Endometrial microvascular endothelial cells (primary cell): ENCODE results near the gene PTPRO. TPM values are rescaled to one million over a fixed set of nuclear protein-coding genes. Genes with fewer than 3 reads are reported as not detected.

Experiments used
- in situ Hi-C: cut with HindIII; loops from 2 replicates; pipeline ENCODE4 v1.10.0; 2017; ENCODE audit warnings: low sequenced_read_pairs, low pct_unique_long_range_greater_than_20kb; ENCODE audit errors: inconsistent ontology term
- total RNA-seq: library from RNA; depleted of rRNA; stranded (reverse); fragments of >200 nt; gene quantifications from one replicate; pipeline ENCODE4 v1.2.3, GENCODE V29; 2015; ENCODE audit errors: inconsistent ontology term

The PTPRO gene
- total RNA-seq, 1 donor from 2014 or later = 0.37 TPM

DNA sequence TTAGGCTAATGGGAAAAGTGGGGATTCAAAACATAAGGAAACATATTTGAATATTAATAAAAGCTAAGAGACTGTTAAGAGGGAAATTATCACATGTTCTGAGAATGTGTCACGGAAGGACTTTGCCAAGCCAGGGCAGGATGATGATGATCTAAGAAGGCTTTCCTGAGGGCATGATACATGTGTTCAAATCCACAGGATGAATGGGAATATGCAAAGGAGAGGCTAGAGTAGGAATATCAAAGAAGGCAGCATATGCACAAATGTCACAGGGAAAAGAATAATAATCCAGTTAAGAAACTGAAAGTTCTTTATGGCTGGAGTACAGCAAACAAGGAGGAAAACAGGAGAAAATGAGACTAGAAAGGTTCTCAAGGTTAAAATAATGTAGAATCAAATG lies 107.0 kb downstream of the PTPRO start:
- in situ Hi-C loops = no loop called here

DNA sequence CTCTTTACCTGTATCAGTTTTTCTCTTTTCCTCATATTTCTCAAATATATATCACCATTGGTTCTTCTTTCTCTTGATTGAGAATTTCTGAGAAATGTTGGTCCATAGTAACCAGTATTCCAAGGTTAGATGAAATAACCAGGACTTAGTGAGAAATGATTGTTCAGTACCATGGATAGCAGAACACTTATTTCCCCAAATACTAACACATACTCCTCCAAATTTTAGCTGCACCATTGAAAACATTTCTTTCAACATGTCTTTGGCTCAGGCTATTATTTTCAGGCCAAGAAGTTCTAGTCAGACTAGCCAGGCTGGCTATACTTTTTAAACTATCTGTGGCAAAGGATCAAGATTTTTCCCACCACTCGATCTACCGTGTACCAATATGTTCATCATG lies 113.3 kb downstream of the PTPRO start:
- in situ Hi-C loops = no loop called here

DNA sequence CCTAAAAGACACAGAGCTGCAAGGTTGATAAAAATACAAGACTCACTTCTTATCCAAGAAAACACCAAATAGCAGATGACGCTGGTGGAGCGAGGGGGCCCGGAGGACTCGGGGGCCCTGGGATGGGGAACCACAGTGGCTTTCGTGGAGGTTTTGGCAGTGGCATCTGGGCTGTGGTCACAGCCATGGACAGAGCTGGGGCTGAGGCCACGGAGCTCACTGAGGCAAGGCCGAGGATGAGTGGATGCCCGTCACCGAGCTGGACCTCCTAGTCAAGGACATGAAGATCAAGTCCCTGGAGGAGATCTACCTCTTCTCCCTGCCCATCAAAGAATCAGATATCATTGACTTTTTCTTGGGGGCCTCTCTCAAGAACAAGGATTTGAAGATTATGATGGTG lies 117.2 kb downstream of the PTPRO start:
- in situ Hi-C loops = no loop called here

DNA sequence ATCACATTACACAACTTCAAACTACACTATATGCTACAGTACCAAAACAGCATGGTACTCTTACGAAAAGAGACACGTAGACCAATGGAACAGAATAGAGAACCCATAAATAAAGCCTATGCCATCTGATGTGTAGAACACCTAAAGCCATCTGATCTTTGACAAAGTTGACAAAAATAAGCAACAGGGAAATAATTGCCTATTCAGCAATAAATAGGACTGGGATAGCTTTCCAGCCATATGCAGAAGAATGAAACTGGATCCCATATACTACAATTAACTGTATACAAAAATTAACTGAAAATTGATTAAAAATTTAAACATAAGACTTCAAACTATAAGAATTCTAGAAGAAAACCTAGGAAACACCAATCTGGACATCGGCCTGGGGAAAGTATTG lies 120.7 kb downstream of the PTPRO start:
- in situ Hi-C loops = no loop called here

DNA sequence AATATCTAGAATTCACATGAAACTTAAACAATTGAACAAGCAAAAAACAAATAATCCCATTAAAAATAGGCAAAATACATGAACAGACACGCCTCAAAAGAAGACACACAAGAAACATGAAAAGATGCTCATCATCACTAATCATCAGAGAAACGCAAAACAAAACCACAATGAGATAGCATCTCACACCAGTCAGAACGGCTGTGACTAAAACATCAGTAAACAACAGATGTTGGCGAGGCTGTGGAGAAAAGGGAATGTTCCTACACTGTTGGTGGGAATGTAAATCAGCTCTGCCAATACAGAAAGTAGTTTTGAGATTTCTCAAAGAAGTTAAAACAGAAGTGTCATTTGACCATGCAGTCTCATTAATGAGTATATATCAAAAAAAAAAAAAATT lies 121.3 kb downstream of the PTPRO start:
- in situ Hi-C loops = no loop called here

DNA sequence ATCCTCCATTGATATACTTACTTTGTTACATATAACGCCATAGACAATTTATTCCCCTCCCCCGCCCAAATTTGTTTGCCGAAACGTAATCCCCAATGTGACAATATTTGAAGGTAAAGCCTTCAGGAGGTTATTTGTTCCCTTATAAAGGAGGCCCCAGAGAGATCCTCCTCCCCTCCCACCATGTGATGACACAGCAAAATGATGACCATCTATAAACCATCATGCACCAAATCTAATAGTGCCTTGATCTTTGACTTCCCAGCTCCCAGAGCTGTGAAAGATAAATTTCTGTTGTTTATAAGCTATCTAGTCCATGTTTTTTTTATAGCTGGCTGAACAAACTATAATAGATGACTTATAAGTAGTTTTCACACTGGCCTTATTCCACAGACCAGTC lies 122.2 kb downstream of the PTPRO start:
- in situ Hi-C loops = no loop called here

DNA sequence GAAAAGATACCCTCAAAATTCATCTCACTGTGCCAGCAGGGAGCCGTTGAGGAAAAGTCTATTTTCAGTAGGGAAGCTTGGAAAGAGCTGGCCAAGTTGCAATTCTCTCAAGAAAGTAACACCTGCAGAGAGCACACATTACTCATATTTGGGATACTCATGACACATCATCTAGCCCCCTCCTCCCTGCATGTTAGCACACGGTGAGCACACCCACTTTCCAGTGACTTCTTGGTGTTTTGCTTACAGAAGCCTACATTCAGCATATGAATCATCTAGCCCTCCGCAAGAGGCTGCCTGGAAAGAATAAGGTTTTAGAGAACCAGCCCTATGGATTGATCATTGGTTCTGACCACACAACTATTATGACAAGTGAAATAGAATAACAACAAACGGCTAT lies 124.5 kb downstream of the PTPRO start:
- in situ Hi-C loops = no loop called here

DNA sequence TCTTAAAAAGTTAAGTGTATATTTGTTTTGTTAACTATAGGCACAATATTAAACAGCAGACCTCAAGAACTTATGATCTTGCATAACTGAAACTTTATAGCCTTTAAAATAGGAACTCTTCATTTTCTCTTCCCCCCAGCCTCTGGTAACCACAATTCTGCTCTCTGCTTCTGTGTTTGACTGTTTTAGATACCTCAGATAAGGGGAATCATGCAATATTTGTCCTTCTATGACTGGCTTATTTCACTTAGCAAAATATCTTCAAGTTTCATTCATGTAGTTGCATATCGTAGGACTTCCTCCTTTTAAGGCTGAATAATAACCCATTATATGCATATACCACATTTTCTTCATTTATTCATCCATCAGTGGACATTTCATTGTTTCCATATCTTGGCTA lies 131.3 kb downstream of the PTPRO start:
- in situ Hi-C loops = no loop called here

DNA sequence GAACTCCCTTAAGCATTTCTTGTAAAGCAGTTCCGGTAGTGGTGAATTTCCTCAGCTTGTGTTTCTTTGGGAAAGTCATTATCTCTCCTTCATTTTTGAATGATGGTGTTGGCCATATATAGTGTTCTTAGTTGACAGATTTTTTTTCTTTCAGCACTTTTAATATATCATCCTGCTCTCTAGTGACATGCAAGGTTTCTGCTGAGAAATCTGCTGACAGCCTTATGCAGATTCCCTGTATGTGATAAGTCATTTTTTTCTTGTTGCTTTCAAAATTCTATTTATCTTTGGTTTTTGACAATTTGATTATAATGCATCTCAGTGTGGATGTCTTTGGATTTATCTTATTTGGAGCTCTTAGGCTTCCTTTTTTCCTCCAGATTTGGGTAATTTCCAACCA lies 135.7 kb downstream of the PTPRO start:
- in situ Hi-C loops = no loop called here

DNA sequence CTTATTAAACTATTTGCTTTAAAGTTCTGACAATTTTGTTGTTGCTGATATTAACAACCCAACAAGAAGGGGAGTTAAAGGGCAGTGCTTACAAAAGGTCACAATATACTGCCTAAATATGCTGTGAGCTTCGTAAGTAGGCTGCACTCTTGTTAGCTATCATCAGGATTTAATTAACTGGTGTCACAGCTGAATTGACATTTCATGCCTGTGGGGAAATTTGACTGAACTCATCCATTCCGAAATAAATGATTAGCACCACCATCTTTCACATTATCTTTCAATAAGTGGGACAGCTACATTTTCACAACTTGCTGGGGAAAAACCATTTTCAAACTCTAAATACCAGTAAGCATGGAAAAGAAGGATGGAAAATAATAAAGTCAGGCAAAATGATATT lies 146.6 kb downstream of the PTPRO start:
- in situ Hi-C loops = no loop called here

DNA sequence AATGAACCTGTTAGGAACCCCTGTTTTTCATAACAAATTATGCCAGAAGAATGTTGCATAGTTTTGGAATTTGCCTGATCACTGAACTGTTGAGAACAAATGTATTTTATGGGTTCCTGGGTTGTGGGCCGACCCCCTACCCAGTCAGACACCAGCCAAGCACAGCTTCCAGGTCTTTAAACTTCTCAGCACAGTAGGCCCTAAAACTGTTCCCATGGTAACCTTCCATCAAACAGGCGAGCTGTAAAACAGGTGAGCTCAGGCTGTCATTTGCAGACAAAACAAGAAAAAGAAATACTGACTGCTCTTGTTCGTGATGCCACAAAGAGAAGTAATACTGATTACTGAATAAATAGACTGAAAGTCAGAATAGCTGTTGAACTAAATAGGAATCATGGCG lies 147.0 kb downstream of the PTPRO start:
- in situ Hi-C loops = no loop called here

DNA sequence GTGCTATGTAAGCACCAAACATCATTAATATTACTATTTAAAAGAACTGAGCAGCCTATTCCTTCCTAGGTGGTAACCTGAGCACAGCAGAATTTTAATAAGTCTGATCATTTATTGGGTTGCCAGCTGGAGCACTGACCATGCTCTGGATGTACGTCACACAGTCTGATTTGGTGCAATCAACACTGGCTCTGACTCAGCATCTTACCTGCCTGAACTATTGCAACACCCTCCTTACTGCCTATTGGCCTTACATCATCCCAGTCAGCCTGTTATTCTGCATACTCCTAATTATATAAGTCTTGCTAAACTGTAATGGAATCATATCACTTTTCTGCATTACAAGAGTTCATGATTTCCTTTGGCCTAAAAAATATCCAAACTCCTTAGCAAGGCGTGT lies 149.7 kb downstream of the PTPRO start:
- in situ Hi-C loops = no loop called here

DNA sequence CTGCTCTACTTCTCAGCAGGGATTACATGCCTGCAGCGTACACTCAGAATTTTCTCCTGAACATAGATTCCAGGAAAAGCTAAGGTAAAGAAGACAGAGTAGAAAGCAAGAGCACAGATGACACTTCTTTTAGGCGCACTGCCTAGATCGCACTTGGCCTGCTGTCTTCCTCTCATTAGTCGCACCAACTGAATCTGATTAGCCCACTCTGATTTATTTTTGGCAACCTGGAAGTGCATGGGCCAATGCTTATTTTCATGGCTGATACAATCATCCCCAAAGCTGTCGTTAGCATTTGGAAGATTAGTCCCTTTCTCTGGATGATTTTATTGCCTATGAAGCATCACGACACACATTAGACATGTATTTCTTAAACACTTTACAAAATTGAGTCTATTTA lies 152.5 kb downstream of the PTPRO start:
- in situ Hi-C loops = no loop called here

DNA sequence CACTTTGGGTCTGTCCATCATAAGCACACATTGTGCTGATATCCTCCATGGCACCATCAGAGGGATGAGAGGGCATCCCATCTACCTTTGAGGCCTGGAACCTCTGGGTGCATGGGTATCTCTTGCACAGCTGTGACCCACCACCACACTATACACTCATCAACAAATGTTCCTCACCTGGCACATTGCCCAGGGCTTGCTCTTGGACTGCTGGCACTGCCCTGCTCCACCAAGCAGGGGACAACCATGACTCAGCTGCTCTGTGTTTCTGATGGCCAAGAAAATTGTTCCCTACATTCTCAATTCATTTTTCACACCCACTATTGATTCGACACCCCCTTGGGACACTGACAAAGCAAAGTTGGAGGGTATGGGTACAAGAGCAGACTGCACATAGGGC lies 155.5 kb downstream of the PTPRO start:
- in situ Hi-C loops = no loop called here

DNA sequence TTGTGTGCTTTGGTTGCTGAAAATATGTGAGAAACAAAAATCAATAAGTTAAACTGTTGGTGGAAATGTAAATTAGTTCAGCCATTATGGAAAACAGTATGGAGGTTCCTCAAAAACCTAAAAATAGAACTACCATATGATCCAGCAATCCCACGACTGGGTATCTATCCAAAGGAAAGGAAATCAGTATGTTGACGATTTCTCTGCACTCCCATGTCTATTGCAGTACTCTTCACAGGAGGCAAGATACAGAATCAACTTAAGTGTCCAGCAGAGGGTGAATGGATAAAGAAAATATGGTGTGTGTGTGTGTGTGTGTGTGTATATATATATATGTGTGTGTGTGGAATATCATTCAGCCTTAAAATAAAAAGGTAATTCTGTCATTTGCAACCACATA lies 159.5 kb downstream of the PTPRO start:
- in situ Hi-C loops = no loop called here

DNA sequence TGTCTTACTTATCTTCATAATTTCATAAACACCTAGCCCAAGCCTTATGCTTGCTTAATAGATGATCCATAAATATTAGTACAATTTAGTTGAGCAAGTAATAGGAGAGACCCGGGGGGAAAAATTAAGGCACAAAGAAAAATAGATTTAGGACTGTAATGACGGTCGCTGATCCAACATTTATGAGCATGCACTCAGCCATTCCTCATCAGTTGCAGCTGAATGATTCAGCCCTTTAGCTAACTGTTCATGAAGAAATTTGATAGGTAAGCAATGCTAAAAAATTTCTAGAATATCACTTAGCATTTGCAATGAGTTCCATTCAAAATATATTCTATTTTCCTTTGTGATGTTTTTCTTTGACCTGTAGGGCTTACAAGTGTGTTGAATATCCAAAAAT lies 163.2 kb downstream of the PTPRO start:
- in situ Hi-C loops = no loop called here

DNA sequence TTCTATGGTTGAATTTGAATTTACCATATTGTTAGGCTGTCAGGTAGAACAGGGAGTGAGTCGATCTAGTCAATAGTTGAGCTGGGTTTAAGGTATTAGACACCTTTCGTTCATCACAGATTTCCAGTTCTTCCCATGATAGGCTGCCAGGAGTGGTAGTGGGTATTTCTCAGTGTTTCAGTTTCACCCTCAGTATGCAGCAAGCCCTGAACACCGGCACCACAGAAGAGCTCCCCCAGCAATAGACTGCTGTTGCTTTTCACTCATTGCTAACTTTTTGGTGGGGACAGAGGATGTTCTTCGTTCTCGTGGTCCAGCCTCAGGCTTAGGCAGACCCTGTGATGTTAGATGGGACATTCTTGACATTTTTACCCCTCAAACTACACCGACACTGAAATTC lies 164.6 kb downstream of the PTPRO start:
- in situ Hi-C loops = no loop called here

DNA sequence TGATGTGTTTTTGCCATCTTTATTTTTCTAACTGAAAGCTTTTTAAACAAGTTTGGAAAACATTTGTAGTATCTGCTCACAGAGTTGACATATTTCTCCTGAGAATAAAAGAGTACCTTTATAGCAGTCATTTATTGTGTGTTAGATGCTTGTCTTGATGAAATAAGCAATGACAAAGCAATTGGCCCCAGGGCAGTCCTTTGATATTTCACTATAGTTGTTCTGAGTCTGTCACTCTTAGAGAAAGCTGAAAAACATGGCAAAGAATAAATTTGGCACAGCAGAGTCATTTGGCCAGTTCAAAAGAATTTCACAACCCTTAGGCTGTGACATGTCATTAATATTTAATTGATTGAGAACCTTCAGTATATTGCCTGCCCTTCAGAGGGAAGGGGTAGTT lies 166.2 kb downstream of the PTPRO start:
- in situ Hi-C loops = no loop called here

DNA sequence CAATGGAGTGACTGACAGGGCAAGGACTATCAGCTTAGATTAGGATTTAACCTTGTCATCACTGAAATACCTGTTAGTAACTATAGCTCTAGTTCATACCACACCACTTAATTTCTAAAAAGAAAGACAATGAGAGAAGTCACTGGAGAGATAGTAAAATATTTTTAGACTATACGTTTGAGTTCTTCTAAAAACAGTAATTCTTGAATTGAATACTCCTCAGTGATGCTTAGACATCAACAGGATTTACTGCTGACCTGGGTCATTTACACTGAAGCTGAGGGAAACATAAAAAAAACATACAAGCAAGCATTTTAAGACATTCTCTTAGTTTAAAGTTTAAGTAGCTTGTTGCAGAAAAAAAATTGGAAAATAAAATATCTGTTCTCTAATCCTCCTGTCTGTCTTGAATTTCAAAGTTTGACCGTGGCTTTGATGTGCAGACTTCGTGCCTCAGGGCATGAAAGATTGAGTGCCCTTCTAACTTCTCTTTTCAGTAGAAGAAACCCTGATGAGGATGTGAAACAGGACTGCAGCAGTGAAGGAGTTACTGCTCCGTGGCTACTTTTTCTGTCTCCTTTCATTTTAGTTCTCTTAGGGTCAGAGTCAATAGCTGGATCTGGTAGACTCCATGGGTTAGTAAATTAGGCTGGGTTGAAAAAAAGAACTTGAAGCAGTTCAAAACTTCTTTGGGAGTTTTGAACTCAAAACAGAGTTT lies 172.2 kb downstream of the PTPRO start:
- in situ Hi-C loops = no loop called here

DNA sequence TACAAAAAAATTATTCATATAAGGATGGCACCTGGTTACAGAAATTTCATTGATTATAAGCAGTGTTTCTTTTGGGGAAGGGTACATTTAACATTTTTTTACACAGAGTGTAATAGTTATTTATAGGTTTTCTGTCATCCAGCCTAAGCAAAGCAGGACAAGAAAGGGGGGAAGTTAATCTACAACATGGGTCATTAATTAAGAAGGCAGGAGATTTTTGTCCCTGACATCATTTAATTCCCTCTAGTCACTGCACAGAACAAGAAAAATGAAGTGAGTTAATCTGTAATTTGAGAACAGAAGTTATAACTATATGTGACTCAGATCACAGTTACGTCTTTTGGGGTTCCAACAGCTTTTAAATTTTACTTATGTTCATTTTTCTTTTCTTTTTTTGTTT lies 173.4 kb downstream of the PTPRO start:
- in situ Hi-C loops = no loop called here

DNA sequence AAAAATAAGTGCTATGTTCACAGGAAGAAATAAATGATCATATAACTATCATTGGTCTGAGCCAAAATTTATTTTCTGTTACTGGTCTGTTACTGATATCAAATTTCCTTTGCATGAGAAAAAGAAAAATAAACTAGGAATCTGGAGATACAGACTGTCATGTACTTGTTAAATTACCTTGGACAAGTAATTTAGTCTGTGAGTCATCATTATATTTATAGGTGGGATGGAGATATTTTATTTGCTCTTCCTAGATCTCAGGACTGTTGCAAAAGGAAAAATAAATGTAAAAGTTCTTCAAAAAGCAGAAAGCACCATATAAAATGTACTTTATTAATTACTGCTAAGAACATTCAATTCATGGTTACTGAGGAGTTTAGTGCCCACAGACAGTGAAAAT lies 174.4 kb downstream of the PTPRO start:
- in situ Hi-C loops = no loop called here
